Loucy (cell line): ENCODE data around the gene SRSF4.

Source experiments
- H2AFZ ChIP-seq: fragments of 200-600 bp; sonication (generic); 2 replicates; pipeline ENCODE4 v1.6.0; 2016; ENCODE audit warnings: antibody characterized with exemption, mild to moderate bottlenecking, low read length, moderate library complexity
- H3F3A ChIP-seq: fragments of 200-600 bp; 2 replicates; pipeline ENCODE4 v1.6.0; 2016; ENCODE audit warnings: antibody characterized with exemption, low read depth, mild to moderate bottlenecking
- H3K27me3 ChIP-seq: fragments of 200-600 bp; sonication (generic); 2 replicates; pipeline ENCODE4 v1.6.1; 2014; ENCODE audit warnings: low read length, mild to moderate bottlenecking; ENCODE audit not compliant: insufficient read depth, poor library complexity, severe bottlenecking
- H3K36me3 ChIP-seq: fragments of 200-600 bp; sonication (generic); 2 replicates; pipeline ENCODE4 v1.6.1; 2016; ENCODE audit warnings: low read length; ENCODE audit not compliant: insufficient read depth
- H3K4me1 ChIP-seq: fragments of 200-600 bp; sonication (generic); 2 replicates; pipeline ENCODE4 v1.5.1; 2014; ENCODE audit warnings: low read length, mild to moderate bottlenecking; ENCODE audit not compliant: insufficient read depth, poor library complexity, severe bottlenecking
- H3K4me2 ChIP-seq: fragments of 200-600 bp; sonication (generic); 2 replicates; pipeline ENCODE4 v1.6.0; 2014; ENCODE audit warnings: antibody characterized with exemption, low read length, low read depth, mild to moderate bottlenecking; ENCODE audit not compliant: poor library complexity, severe bottlenecking
- H3K4me3 ChIP-seq: fragments of 200-600 bp; sonication (generic); 2 replicates; pipeline ENCODE4 v1.5.1; 2014; ENCODE audit warnings: low read length, mild to moderate bottlenecking, mixed read lengths; ENCODE audit not compliant: poor library complexity, severe bottlenecking
- H3K79me2 ChIP-seq: fragments of 200-600 bp; sonication (generic); 2 replicates; pipeline ENCODE4 v1.6.1; 2014; ENCODE audit warnings: low read length; ENCODE audit not compliant: insufficient read depth
- H3K9ac ChIP-seq: fragments of 200-600 bp; sonication (generic); 2 replicates; pipeline ENCODE4 v1.6.0; 2014; ENCODE audit warnings: mild to moderate bottlenecking, low read depth, low read length, moderate library complexity; ENCODE audit not compliant: poor library complexity, severe bottlenecking
- H3K9me2 ChIP-seq: fragments of 200-600 bp; sonication (generic); replicated peaks from 2 replicates; pipeline ENCODE4 v1.6.1; 2016; ENCODE audit warnings: low read depth, low read length, mixed read lengths
- H3K9me3 ChIP-seq: fragments of 200-600 bp; sonication (generic); 2 replicates; pipeline ENCODE4 v1.6.1; 2014; ENCODE audit warnings: mild to moderate bottlenecking, antibody characterized with exemption, low read length, low read depth; ENCODE audit not compliant: insufficient read depth
- H4K20me1 ChIP-seq: fragments of 200-600 bp; sonication (generic); 2 replicates; pipeline ENCODE4 v1.6.0; 2014; ENCODE audit warnings: antibody characterized with exemption, low read length, mild to moderate bottlenecking; ENCODE audit not compliant: insufficient read depth, poor library complexity, severe bottlenecking
- CTCF ChIP-seq: fragments of 200-600 bp; sonication (generic); conservative IDR thresholded peaks from 2 replicates; pipeline ENCODE4 v1.5.1; 2014; ENCODE audit warnings: mild to moderate bottlenecking, antibody characterized with exemption, low read length
- EZH2phosphoT487 ChIP-seq: fragments of 200-600 bp; IDR thresholded peaks from 2 replicates; pipeline ENCODE4 v1.6.1; 2018; ENCODE audit warnings: antibody characterized with exemption, mild to moderate bottlenecking, moderate library complexity, borderline replicate concordance

SRSF4 gene

GRCh38 chr1:29105822-29106221 is 75.9 kb downstream of the SRSF4 start:
- Histone ChIP-seq H2AFZ (no peak overlapping the region), H3K27me3 (no peaks in the 10 kb centered on the region), H3K9ac (no peak overlapping the region), H3K36me3 (peaks cover 18% of the 10 kb centered on the region; the same call in 1 of the 2 replicates), H3K4me1 (no peaks in the 10 kb centered on the region), H3K9me2 (no peaks in the 10 kb centered on the region), H4K20me1 (no peaks in the 10 kb centered on the region), H3K9me3 (no peaks in the 10 kb centered on the region), H3K79me2 (no peaks in the 10 kb centered on the region), H3F3A (no peaks in the 10 kb centered on the region), H3K4me2 (no peak overlapping the region), H3K4me3 (no peak overlapping the region)
- TF ChIP-seq CTCF (no peak), EZH2phosphoT487 (no peak)

- Histone ChIP-seq H3K27me3 (no peaks in the 10 kb centered on the region), H3K9me2 (no peaks in the 10 kb centered on the region), H3K4me3 (no peak overlapping the region), H3K4me2 (no peak overlapping the region), H3K9me3 (no peaks in the 10 kb centered on the region), H4K20me1 (no peaks in the 10 kb centered on the region), H3F3A (no peaks in the 10 kb centered on the region), H3K79me2 (no peaks in the 10 kb centered on the region), H2AFZ (no peak overlapping the region), H3K4me1 (no peaks in the 10 kb centered on the region), H3K36me3 (peaks cover 28% of the 10 kb centered on the region; the same call in 1 of the 2 replicates), H3K9ac (no peak overlapping the region)
- TF ChIP-seq CTCF: no peak
Measured at GRCh38 chr1:29100487-29100886, 81.2 kb downstream of the SRSF4 start.

- Histone ChIP-seq H2AFZ (no peak overlapping the region), H3K4me2 (no peak overlapping the region), H3K9me3 (no peaks in the 10 kb centered on the region), H3K9me2 (no peaks in the 10 kb centered on the region), H3K79me2 (no peaks in the 10 kb centered on the region), H4K20me1 (no peaks in the 10 kb centered on the region), H3K4me1 (no peaks in the 10 kb centered on the region), H3F3A (no peaks in the 10 kb centered on the region), H3K9ac (no peak overlapping the region), H3K36me3 (peaks cover 28% of the 10 kb centered on the region; the same call in 1 of the 2 replicates), H3K4me3 (no peak overlapping the region), H3K27me3 (no peaks in the 10 kb centered on the region)
- TF ChIP-seq EZH2phosphoT487: no peak
- no peak for TF ChIP-seq CTCF
Measured at GRCh38 chr1:29099286-29099685, 82.4 kb downstream of the SRSF4 start.
